ENCODE data around the gene MTERF1. TPM values are rescaled to one million over a fixed set of nuclear protein-coding genes. Genes with fewer than 3 reads are reported as not detected.
A peak's percentile ranks its signal among the peaks of the same experiment; 100 is the strongest.
"Not testable (repeated sequence)": the region's sequence is repeated elsewhere in the genome, so short reads cannot be mapped to it uniquely, and the experiment has no call there.

MTERF1 gene
- total RNA-seq, 2 experiments from 2014 or later: 14.9 to 17.4 TPM

DNA sequence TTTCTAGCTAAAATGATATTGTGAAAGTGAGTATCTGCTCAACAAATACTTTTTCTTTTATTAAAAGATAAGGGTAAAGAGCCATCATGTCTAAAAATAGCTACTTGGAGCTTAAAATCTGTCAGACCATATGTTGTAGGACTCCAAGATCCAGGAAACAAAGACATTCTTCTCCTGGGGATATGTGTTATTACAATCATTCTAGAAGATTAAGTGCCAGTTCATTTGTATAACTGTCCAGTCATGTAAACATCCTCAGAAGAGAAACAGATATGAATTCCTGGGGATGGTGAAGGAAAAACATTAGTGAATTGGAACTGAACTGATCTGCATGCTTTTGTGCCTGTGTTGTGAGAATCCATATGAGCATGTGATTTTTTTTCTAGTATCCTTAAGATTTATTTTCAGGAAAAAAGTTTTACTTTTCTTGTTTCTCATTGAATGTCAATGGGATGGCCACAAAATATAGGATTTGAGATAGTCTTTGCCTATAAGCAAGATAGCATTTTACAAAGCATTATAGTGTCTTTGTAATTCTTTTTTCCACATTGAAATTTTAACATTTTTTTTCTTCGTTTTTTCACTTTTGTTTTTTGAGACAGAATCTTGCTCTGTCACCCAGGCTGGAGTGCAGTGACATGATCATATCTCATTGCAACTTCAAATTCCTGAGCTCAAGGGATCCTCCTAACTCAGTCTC, 14.4 kb upstream of the MTERF1 start:
- CTCF ChIA-PET: interaction anchor here (1.1 kb wide), 1 partner anchor 14 kb away, joined by 3 read pairs; the partner anchor contains the start of gene MTERF1
- H3K27ac Mint-ChIP-seq: no peak overlapping the region
- H3K4me3 Mint-ChIP-seq: no peak overlapping the region
- DNase-seq (no peak), ATAC-seq (no peak)
- no peaks in the 10 kb centered on the region for H3K9me3 Mint-ChIP-seq (ENCODE audit: low read depth)
- peaks cover 28% of the 10 kb centered on the region for H3K27me3 Mint-ChIP-seq
- peaks cover 2% of the 10 kb centered on the region for H3K36me3 Mint-ChIP-seq
- H3K4me1 Mint-ChIP-seq: no peaks in the 10 kb centered on the region

DNA sequence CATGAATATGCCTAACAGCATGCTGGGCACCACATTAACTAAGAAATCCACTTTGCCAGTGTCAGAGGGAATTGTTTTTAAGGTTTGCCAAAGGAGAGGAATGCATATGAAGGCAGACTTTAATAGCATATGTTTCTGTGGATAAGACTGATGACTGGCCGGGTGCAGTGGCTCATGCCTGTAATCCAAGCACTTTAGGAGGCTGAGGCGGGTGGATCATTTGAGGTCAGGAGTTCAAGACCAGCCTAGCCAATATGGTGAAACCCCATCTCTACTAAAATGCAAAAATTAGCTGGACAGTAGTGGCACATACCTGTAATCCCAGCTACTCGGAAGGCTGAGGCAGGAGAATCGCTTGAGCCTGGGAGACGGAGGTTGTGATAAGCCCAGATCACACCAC, 13.2 kb upstream of the MTERF1 start:
- CTCF ChIA-PET: interaction anchor here (1.0 kb wide), 1 partner anchor 13 kb away, joined by 3 read pairs; the partner anchor contains the start of gene MTERF1
- not testable (repeated sequence) for H3K36me3 Mint-ChIP-seq; H3K27ac Mint-ChIP-seq; H3K4me3 Mint-ChIP-seq; DNase-seq; H3K9me3 Mint-ChIP-seq (ENCODE audit: low read depth); ATAC-seq; H3K4me1 Mint-ChIP-seq
- H3K27me3 Mint-ChIP-seq: peaks cover 24% of the 10 kb centered on the region

DNA sequence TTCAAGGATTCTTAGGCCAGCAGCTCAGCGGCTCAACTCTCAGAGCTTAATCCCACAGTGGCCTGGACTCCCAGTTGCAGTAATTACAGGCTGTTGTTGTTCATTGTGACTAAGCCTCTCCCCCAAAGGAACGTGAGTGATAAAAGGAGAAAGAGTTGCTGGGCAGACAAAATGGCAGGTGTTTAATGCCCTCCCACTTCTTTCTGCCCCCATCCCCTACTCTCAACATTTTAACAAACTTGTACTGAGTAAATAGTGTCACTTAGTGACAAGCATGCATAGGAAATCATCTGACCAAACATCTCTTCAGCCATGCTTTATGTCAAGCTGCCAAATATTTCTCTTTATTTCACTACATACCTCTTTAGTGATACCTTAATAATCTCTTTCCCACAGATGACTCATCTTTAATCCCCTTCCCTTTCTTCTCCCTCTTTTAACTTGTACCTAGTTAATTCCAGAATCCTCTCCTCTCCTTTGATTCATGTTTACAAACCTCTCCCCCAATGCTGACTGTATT, 12.4 kb upstream of the MTERF1 start:
- H3K4me1 Mint-ChIP-seq: no peaks in the 10 kb centered on the region
- no peaks in the 10 kb centered on the region for H3K9me3 Mint-ChIP-seq (ENCODE audit: low read depth)
- peaks cover 2% of the 10 kb centered on the region for H3K36me3 Mint-ChIP-seq
- no peak overlapping the region for H3K27ac Mint-ChIP-seq
- no peak for ATAC-seq
- DNase-seq: no peak
- H3K4me3 Mint-ChIP-seq: no peak overlapping the region
- peaks cover 19% of the 10 kb centered on the region for H3K27me3 Mint-ChIP-seq
- CTCF ChIA-PET: interaction anchor here (1.0 to 1.4 kb wide), 2 partner anchors 12 to 13 kb away, joined by 3 to 4 read pairs; partner anchors contain the start of gene MTERF1

DNA sequence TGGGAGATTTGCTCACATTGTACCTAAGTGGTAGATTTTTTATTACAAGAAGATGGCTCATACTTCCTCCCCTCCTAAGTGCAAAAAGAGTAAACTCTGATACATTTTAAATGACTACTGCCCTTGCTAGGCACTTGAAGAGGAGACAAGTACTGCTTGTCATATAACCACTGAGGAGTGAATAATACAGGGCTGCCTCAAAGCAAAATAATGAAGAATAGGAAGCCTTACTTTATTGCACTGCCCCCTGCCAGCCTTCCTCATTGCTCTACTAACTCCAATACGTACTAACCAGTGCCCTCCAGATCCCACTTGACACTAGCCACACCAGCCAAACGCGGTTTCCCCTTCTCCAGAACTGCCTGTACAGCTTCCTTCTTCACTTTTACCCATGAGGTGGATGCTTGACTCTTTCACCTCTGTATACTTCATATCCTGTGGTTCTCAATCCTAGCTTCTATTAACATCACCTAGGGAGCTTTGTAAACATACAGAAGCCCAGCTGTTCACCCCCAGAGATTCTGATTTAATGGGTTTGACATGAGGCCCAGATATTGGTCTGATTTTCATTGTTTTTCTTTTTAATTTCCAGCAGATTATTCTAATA, 11.7 kb upstream of the MTERF1 start:
- DNase-seq (no peak), ATAC-seq (no peak)
- Mint-ChIP-seq H3K27me3 (peaks cover 19% of the 10 kb centered on the region), H3K36me3 (peaks cover 2% of the 10 kb centered on the region), H3K4me1 (no peaks in the 10 kb centered on the region), H3K27ac (no peak overlapping the region), H3K4me3 (no peak overlapping the region), H3K9me3 (ENCODE audit: low read depth) (no peaks in the 10 kb centered on the region)
- CTCF ChIA-PET: interaction anchor here (0.6 to 1.4 kb wide), 2 partner anchors 12 to 21 kb away, joined by 3 to 4 read pairs; partner anchors contain the start of gene MTERF1

DNA sequence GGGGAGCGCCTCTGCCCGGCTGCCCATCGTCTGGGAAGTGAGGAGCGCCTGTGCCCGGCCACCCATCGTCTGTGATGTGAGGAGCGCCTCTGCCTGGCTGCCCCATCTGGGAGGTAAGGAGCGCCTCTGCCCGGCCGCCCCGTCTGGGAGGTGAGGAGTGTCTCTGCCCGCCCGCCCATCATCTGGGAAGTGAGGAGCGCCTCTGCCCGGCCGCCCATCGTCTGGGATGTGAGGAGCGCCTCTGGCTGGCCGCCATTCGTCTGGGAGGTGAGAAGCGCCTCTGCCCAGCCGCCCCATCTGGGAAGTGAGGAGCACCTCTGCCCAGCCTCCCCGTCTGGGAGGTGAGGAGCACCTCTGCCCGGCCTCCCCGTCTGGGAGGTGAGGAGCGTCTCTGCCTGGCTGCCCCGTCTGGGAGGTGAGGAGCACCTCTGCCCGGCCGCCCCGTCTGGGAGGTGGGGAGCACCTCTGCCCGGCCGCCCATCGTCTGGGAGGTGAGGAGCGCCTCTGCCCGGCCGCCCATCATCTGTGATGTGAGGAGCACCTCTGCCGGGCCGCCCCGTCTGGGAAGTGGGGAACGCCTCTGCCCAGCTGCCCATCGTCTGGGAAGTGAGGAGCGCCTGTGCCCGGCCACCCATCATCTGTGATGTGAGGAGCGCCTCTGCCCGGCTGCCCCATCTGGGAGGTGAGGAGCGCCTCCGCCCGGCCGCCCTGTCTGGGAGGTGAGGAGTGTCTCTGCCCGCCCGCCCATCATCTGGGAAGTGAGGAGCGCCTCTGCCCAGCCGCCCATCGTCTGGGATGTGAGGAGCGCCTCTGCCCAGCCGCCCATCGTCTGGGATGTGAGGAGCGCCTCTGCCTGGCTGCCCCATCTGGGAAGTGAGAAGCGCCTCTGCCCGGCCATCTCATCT, 8.0 kb upstream of the MTERF1 start:
- ATAC-seq; H3K9me3 Mint-ChIP-seq (ENCODE audit: low read depth); H3K27ac Mint-ChIP-seq; DNase-seq; CTCF ChIA-PET; H3K27me3 Mint-ChIP-seq; H3K4me1 Mint-ChIP-seq; H3K36me3 Mint-ChIP-seq; H3K4me3 Mint-ChIP-seq: not testable (repeated sequence)

DNA sequence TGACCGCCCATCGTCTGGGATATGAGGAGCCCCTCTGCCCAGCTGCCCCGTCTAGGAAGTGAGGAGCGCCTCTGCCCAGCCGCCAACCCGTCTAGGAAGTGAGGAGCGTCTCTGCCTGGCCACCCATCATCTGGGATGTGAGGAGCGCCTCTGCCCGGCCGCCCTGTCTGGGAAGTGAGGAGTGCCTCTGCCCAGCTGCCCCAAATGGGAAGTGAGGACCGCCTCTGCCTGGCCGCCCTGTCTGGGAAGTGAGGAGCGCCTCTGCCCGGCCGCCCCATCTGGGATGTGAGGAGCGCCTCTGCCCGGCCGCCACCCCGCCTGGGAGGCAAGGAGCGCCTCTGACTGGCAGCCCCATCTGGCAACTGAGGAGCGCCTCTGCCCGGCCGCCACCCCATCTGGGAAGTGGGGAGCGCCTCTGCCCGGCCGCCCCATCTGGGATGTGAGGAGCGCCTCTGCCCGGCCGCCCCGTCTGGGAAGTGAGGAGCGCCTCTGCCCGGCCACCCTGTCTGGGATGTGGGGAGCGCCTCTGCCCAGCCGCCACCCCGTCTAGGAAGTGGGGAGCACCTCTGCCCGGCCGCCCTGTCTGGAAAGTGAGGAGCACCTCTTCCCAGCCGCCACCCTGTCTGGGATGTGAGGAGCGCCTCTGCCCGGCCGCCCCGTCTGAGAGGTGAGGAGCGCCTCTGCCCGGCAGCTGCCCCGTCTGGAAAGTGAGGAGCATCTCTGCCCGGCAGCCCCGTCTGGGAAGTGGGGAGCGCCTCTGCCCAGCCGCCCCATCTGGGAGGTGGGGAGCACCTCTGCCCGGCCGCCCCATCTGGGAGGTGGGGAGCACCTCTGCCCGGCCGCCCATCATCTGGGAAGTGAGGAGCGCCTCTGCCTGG, 7.1 kb upstream of the MTERF1 start:
- H3K4me1 Mint-ChIP-seq; ATAC-seq; H3K36me3 Mint-ChIP-seq; H3K4me3 Mint-ChIP-seq; DNase-seq; H3K27me3 Mint-ChIP-seq; H3K9me3 Mint-ChIP-seq (ENCODE audit: low read depth); H3K27ac Mint-ChIP-seq; CTCF ChIA-PET: not testable (repeated sequence)

DNA sequence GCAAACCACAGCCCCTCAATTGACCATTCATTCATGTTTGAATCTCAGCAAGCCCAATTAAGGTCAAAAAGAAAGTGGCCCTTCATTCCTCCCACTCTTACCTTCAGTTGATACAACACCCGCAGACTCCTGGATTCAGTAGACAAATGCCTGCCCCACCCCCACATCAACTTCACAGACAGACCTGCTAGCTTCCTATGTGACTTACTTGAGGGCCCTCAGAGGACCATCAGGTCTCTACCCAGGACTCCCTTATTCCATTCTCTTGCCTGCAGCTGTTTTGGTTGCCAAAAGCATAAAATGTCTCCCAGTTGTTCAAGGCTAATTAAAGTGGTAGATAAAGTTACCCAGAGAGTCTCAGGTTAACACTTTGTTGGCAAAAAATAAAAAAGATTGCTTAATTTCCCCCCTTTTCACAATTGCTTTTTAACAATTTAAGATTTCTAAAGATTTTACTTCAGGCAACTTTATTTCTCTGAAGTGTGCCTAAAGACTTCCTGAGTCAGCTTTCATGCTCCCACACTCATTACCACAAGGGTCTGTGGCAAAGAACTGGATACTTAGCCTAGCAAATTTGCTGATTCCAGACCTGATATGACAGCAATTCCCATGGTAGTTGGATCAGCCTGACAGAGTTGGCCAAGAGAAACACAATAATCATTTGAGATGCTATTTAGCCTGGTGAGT, 3.3 kb upstream of the MTERF1 start:
- no peak overlapping the region for H3K4me3 Mint-ChIP-seq
- H3K36me3 Mint-ChIP-seq: peaks cover 2% of the 10 kb centered on the region
- H3K4me1 Mint-ChIP-seq: peaks cover 22% of the 10 kb centered on the region
- CTCF ChIA-PET: no interaction called here
- no peaks in the 10 kb centered on the region for H3K9me3 Mint-ChIP-seq (ENCODE audit: low read depth)
- DNase-seq (no peak), ATAC-seq (no peak)
- no peak overlapping the region for H3K27ac Mint-ChIP-seq
- no peaks in the 10 kb centered on the region for H3K27me3 Mint-ChIP-seq

DNA sequence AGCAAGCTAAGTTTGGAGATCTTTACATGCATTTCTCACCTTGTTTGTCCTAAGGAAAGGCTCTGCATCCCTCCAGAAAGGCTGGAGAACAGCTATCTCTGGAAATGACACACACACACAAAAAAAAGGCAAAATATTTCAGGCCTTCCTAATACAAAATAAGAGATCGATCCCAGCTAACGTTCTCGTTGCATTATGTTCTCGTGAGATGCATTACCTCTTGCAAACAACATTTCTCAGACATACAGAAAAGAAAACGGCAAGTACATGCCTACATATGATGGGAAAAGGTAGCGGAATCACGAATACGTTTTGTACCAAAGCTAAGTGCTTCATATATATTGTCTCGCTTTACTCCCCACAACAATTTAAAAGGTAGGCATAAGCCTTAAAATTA, 488 bp downstream of the MTERF1 start:
- Mint-ChIP-seq H3K36me3 (peaks cover 24% of the 10 kb centered on the region), H3K9me3 (ENCODE audit: low read depth) (peaks cover 3% of the 10 kb centered on the region), H3K4me3 (peak overlapping the region; percentile 88), H3K27ac (peak overlapping the region; percentile 95), H3K4me1 (peaks cover 34% of the 10 kb centered on the region), H3K27me3 (no peaks in the 10 kb centered on the region)
- ATAC-seq: no peak
- CTCF ChIA-PET: interaction anchor here (0.7 to 2.0 kb wide), 15 partner anchors 9 to 649 kb away, joined by 3 to 15 read pairs (median 4); partner anchors contain the start of genes CYP51A1, GATAD1, PEX1 and RBM48
- DNase-seq: no peak

DNA sequence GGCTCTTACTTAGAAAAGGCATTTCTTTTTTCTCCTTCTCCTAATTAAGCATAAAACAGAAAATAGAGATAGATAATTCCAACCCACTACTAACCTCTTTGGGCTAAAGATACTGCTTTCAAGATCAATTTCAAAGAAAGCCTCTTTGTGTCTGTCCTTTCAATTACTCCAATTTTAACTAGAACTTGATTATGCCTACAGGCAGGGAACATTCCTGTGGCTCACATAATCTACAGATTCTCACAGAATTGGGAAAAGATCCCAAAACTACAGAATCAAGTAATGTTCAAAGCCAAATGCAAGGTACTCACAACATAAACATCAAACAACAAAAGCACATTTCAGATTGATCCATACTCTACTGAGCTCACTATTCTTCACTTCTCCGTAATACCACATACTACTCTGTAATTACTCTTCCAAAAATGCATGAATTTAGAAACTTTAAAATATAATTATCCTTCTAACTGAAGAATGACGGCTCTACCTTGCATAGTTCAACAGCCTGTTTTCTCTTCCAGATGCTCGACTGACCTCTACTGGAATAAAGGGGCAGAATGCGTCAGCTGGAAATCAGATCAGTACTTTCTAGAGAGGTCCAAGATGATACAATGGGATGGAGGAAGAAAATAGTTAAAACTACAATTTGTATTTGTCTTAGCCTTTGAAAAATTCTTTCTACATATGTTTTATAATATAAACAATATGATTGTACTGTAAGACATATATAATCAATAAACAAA, 3.9 kb downstream of the MTERF1 start:
- DNase-seq (no peak), ATAC-seq (no peak)
- Mint-ChIP-seq H3K27me3 (no peaks in the 10 kb centered on the region), H3K36me3 (peaks cover 43% of the 10 kb centered on the region), H3K4me3 (no peak overlapping the region), H3K27ac (no peak overlapping the region), H3K4me1 (peaks cover 33% of the 10 kb centered on the region), H3K9me3 (ENCODE audit: low read depth) (peaks cover 3% of the 10 kb centered on the region)
- CTCF ChIA-PET: no interaction called here

DNA sequence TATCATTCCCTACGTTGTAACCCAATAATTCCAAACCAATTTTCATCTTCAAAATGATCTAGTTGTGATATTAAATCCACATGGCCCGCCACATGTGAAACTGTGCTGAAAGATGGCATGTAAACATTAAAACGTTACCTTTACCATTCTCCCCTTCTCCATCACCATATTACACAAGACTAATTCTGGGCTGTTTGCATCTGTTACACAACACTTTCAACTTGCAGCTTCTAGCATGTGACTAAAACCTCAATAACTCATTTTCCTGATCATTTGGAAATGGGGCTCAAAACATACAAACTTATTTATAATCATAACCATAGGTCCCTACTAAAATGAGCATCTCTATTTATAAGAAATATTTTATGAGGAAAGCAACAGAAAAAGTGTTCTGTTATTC, 4.7 kb downstream of the MTERF1 start:
- ATAC-seq: no peak
- H3K9me3 Mint-ChIP-seq (ENCODE audit: low read depth): peaks cover 3% of the 10 kb centered on the region
- no peak overlapping the region for H3K27ac Mint-ChIP-seq
- H3K4me3 Mint-ChIP-seq: no peak overlapping the region
- DNase-seq: no peak
- CTCF ChIA-PET: no interaction called here
- no peaks in the 10 kb centered on the region for H3K27me3 Mint-ChIP-seq
- peaks cover 49% of the 10 kb centered on the region for H3K36me3 Mint-ChIP-seq
- peaks cover 26% of the 10 kb centered on the region for H3K4me1 Mint-ChIP-seq

DNA sequence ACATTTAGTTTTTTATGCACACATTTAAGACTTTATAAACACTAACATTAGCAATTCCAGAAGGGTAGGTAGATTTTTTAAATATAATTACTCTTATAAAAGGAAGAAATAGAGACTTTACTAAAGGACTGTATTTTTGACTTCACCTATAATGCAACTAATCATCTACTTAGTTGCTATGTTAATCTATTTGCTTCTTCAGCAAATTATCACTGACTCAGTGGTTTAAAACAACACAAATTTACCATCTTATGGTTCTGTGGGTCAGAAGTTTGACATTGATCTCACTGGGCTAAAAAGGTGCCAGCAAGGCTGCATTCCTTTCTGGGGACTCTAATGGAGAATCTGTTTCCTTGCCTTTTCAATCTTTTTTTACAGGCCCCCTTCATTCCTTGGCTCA, 7.6 kb downstream of the MTERF1 start:
- Mint-ChIP-seq H3K9me3 (ENCODE audit: low read depth) (peaks cover 3% of the 10 kb centered on the region), H3K36me3 (peaks cover 47% of the 10 kb centered on the region), H3K4me1 (peaks cover 10% of the 10 kb centered on the region), H3K27me3 (no peaks in the 10 kb centered on the region), H3K27ac (no peak overlapping the region), H3K4me3 (no peak overlapping the region)
- no peak for ATAC-seq
- CTCF ChIA-PET: interaction anchor here (1.6 kb wide), 1 partner anchor 8 kb away, joined by 4 read pairs; no protein-coding TSS in a partner anchor
- DNase-seq: no peak

Measured in activated CD8-positive, alpha-beta memory T cell treated with anti-CD3 and anti-CD28 coated beads, Interleukin-2, amount 10 ng/mL, durations not matched to agents 7 days and 5 days (primary cell).